GM10266 (cell line): Measurements from ENCODE around the gene MARK3.

Experiments used
- DNase-seq: peaks from one replicate; pipeline ENCODE4 v3.0.0; 2012; ENCODE audit errors: extremely low spot score
- CTCF ChIP-seq: IDR thresholded peaks from 2 replicates; pipeline ENCODE4 v1.5.1; 2012; ENCODE audit warnings: mild to moderate bottlenecking, low read depth; ENCODE audit not compliant: control insufficient read depth, insufficient read depth; ENCODE audit errors: missing control alignments

Gene MARK3

GRCh38 chr14:103542605-103543088 lies 157.4 kb downstream of the MARK3 start:
- DNase-seq, result no peak
- no peak for TF ChIP-seq CTCF

GRCh38 chr14:103543140-103543539 lies 157.9 kb downstream of the MARK3 start:
- TF ChIP-seq CTCF, result no peak
- DNase-seq, result no peak

GRCh38 chr14:103543721-103544387 lies 158.6 kb downstream of the MARK3 start:
- no peak for DNase-seq
- TF ChIP-seq CTCF, result no peak

DNA sequence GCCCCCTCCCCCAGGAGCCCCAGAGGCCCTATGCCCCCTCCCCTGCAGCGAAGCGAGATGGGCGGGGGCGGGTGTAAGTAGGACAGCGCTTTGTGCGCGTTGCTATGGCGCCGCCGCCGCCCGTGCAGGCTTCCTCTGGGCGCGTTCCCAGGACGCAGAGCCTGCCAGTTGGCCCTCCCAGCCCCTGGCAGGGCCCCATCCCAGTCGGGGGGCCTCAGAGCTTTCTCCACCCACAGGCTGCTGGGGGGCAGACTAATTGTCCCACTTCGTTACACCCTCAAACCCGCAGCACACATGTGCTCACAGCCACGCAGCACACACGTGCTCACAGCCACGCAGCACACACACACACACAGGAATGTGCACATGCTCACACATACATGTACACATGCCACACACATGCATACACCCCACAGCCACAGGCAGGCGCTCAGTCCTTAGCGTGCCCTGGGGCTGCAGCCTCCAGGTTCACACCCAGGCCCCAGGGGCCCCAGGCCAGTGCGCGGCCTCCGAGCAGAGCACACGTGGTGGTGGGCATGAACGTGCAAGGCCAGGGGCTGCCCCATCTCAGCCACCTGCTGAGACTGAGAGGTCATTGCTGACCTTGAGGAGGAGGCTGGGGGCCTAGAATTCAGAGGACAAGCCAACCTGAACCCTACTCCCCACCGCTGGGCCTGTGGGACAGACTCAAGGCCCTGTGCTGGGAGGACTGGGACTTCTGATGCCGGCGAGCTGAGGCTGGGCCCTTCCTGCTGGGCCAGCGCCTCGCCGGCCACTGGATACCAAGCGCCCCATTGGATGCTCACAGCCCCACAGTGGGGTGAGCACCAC lies 159.4 kb downstream of the MARK3 start:
- no peak for TF ChIP-seq CTCF

GRCh38 chr14:103545219-103545914 lies 160.2 kb downstream of the MARK3 start:
- DNase-seq, result no peak
- TF ChIP-seq CTCF, result no peak

More for the DNA sequence above, 159.4 kb downstream of the MARK3 start:
- DNase-seq, result no peak

DNA sequence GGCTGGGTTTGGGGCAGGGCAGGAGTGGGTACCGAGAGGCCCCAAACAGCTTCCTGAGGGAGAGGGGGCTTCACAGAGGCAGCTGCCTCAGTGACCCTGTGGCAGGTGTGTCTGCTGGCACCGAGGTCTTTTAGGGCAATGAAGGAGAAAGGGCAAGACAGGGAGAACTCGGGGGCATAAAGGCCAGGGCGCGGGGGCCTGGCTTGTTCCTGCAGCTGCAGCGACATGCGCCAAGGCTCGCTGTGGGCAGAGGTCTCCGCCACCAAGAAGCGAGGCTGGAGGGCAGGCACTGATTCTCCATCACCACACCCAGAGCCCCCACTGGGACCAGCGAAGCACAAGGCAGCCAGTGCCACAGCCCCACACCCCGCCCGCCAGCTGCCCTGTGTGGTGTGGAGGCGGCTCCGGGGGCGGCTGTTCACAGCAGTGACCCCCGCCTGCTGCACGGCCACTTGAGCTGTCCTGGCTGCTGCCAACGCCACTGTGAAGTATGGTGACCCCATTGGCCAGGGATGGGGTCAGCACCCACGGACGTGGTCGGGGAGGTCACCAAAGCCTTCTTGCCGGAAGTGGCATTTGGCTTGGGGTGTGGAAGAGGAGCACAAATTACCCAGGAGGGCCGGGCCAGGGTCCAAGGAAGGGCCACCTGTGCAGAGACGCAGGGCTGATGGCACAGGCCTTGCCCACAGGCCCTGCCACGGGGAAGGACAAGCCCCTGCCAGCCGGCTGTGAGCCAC lies 160.9 kb downstream of the MARK3 start:
- no peak for TF ChIP-seq CTCF
- DNase-seq, result no peak
